Measurements from ENCODE around the gene ENOSF1. TPM values are rescaled to one million over a fixed set of nuclear protein-coding genes. Genes with fewer than 3 reads are reported as not detected.

ENOSF1 gene
- total RNA-seq, 1 donor from 2014 or later = 81.3 TPM

- DNase-seq (ENCODE audit: low spot score) = no peak
- intact Hi-C loops (cut with DNase I) = no loop called here
- no peak for ATAC-seq
Measured at GRCh38 chr18:655445-655844, 57.0 kb downstream of the ENOSF1 start.

GRCh38 chr18:654601-655000 is 57.8 kb downstream of the ENOSF1 start:
- intact Hi-C loops (cut with DNase I) = no loop called here
- ATAC-seq = no peak
- no peak for DNase-seq (ENCODE audit: low spot score)

GRCh38 chr18:653512-653911 is 58.9 kb downstream of the ENOSF1 start:
- DNase-seq (ENCODE audit: low spot score) (no peak), ATAC-seq (no peak)
- intact Hi-C loops (cut with DNase I) = no loop called here

DNA sequence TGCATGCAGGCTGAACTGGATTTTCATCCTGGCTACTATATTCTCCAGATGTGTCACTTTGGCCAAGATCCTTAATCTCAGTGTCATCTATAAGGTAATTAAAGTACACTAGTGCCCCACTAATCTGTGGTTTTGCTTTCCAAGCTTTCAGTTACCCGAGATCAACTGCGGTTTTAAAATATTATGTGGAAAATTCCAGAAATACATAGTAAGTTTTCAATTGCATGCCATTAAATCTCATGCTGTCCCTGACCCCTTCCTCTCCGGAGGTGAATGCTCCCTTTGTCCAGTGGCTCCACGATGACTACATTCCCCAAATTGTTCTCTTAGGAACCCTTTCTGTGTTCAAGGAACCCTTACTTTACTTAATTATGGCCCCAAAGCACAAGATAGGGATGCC is 60.3 kb downstream of the ENOSF1 start:
- intact Hi-C loops (cut with DNase I) = no loop called here
- ATAC-seq = no peak
- no peak for DNase-seq (ENCODE audit: low spot score)

- intact Hi-C loops (cut with DNase I) = no loop called here
- ATAC-seq = no peak
- no peak for DNase-seq (ENCODE audit: low spot score)
Measured at GRCh38 chr18:650428-650858, 62.0 kb downstream of the ENOSF1 start.

DNA sequence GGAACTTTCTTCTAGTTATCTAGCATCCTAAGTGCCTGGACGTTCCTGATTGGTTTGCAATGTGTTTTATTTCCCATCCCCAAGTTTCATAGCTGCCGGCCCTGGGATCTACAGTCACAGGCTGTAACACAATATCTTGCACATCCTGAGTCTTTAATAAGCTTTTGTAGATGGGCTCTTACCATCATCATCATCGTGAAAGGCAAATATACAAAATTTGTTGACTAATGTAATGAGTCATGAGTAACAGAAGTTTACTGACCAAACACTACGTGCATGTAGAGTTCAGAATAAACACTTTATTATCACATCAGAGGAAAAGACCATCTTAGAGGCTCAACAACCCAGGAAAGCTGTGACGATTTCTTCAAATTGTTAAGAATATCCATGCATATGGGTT is 63.1 kb downstream of the ENOSF1 start:
- DNase-seq (ENCODE audit: low spot score) = no peak
- intact Hi-C loops (cut with DNase I) = no loop called here
- ATAC-seq = no peak

- DNase-seq (ENCODE audit: low spot score) = no peak
- intact Hi-C loops (cut with DNase I) = no loop called here
- ATAC-seq = no peak
Measured at GRCh38 chr18:647304-647703, 65.1 kb downstream of the ENOSF1 start.

DNA sequence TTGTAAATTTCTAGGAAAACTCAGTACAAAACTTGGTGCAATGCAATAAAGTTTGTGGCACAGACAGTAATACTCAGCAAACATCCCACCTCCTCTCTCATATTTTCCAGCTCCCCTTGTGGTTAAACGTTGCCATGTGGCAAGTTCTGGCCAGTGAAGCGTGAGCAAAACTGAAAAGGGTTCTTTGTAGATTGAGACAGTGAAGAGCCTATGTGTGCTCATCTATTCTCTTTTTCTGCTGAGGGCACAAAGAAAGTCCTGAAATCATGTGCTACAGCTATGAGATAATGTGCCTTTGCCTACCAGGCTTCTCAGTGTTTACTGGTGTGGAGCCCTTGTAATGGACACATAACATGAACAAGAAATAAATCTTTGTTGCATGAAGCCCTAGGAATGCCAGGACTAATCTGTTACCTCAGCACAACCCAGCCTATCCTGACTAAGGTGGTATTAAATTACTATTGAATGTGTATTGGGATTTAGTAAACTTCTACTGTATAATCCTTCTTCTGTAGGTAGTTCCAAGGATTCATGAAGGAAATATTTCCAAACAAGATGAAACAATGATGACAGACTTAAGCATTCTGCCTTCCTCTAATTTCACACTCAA is 67.9 kb downstream of the ENOSF1 start:
- intact Hi-C loops (cut with DNase I) = no loop called here
- no peak for ATAC-seq
- no peak for DNase-seq (ENCODE audit: low spot score)

DNA sequence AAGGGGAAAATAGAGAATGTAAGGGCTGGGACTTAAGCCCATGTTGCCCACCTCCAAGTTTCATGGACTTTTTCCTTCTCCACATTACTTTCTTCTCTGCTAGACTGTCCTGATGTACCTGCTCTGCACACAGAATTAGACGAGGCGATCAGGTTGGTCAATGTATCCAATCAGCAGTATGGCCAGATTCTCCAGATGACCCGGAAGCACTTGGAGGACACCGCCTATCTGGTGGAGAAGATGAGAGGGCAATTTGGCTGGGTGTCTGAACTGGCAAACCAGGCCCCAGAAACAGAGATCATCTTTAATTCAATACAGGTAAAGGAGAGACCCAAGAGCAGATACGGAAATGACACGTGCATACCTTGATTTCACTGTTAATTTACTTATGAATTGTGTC is 71.2 kb downstream of the ENOSF1 start:
- intact Hi-C loops (cut with DNase I) = no loop called here
- no peak for DNase-seq (ENCODE audit: low spot score)
- no peak for ATAC-seq

DNA sequence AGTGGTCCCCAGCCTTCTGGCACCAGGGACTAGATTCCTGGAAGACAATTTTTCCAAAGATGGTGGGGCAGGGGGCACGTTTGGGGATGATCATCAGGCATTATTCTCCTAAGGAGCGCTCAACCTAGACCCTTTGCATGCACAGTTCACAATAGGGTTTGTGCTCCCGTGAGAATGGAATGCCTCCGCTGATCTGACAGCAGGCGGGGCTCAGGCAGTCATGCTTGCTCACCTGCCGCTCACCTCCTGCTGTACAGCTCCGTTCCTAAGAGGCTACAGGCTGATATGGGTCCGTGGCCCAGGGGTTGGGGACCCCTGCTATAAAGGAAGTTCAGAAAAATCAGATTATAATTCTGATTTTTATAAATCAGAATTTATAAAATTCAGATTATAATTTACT is 77.3 kb downstream of the ENOSF1 start:
- DNase-seq (ENCODE audit: low spot score) (no peak), ATAC-seq (no peak)
- intact Hi-C loops (cut with DNase I) = no loop called here

GRCh38 chr18:634551-635045 is 77.8 kb downstream of the ENOSF1 start:
- intact Hi-C loops (cut with DNase I) = no loop called here
- ATAC-seq = no peak
- DNase-seq (ENCODE audit: low spot score) = no peak

- ATAC-seq (no peak), DNase-seq (ENCODE audit: low spot score) (no peak)
- intact Hi-C loops (cut with DNase I) = no loop called here
Measured at GRCh38 chr18:631560-631959, 80.9 kb downstream of the ENOSF1 start.

DNA sequence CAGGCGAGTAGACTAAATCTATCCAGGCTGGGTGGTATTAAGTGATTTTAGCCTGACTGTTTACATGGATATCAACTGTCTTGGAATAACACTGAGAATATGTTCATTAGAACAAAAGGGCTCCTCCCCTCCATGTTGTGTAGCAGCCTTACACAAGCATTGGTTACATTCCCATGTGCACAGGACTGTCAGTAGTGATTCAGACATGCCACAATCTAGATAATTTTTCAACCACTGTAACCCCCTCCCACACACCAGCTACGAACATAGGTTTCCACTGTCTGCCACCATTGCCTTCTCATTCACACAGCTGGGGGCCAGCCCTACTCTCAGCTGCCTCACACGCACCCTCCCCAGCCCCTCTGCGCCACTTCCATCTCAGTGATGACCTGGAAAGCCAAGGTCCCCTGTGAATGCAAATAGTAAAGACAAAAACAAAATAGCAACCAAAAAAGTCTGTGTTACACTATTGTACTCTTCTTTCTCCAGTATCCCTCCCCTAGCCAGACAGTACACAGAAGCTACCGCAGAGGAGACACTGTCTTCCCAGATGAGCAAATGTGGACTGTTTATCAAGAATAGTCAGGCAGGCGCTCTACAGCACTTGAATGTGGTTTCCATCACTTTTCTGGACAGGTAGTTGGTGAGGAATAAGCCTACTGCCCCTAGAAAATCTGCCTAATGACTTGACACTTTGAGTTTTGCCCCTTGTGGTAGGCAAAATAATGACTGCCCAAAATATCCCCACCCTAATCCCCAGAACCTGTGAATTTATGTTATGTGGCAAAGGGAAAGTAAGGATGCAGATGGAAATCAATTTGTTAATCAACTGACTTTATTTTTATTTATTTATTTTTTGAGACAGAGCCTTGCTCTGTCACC is 82.9 kb downstream of the ENOSF1 start:
- DNase-seq (ENCODE audit: low spot score) (no peak), ATAC-seq (no peak)
- intact Hi-C loops (cut with DNase I) = no loop called here

DNA sequence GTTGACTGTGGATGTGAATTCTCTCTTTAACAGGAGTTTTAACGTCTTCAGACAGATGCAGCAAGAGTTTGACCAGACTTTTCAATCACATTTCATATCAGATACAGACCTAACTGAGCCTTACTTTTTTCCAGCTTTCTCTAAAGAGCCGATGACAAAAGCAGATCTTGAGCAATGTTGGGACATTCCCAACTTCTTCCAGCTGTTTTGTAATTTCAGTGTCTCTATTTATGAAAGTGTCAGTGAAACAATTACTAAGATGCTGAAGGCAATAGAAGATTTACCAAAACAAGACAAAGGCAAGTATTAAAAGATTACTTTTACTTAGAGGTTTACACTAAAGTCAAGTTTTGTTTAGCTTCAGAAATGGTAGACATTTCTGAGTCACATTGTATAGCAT is 85.2 kb downstream of the ENOSF1 start:
- intact Hi-C loops (cut with DNase I) = no loop called here
- DNase-seq (ENCODE audit: low spot score) (no peak), ATAC-seq (no peak)

DNA sequence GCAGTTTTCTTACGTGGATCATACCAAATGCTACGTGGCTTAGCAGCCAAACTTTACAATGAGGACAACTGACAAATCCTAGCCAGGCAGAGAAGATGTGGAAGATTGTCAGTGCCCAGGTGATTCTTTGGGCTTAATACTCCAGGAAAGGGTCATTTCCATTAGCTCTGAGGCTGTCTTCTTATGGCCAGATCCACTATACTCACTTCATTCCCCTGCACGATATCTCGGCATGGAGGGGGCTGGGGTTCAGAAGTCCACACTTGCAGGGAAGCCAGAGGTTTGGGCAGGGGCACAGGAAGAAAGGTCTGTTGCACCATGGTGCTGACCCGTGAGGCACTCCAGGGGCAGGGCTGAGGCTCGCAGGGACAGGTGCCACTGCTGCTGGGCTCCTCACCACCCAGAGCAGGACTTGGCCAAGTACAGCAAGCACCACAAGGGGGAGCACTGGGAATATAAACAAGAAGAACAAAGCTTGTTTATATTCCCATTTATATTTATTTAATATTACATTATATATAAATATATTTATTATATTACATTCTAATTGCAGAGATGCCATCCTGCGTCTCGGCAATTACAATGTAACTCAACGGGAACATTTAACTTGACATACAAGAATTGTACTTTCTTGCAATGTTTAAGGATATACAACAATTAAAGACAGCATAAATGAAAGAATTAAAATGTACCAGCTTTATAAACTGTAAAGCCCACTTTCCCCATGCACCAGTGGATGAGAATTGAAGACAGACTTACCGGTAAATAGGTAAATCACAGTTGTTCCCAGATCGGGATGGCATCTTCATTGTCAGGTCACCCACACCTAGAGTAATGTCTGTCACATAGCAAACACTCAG is 88.4 kb downstream of the ENOSF1 start:
- intact Hi-C loops (cut with DNase I) = no loop called here
- ATAC-seq (peak; percentile 64), DNase-seq (ENCODE audit: low spot score) (peak; percentile 77)

GRCh38 chr18:622289-622688 is 90.1 kb downstream of the ENOSF1 start:
- no peak for DNase-seq (ENCODE audit: low spot score)
- intact Hi-C loops (cut with DNase I) = no loop called here
- ATAC-seq = no peak

DNA sequence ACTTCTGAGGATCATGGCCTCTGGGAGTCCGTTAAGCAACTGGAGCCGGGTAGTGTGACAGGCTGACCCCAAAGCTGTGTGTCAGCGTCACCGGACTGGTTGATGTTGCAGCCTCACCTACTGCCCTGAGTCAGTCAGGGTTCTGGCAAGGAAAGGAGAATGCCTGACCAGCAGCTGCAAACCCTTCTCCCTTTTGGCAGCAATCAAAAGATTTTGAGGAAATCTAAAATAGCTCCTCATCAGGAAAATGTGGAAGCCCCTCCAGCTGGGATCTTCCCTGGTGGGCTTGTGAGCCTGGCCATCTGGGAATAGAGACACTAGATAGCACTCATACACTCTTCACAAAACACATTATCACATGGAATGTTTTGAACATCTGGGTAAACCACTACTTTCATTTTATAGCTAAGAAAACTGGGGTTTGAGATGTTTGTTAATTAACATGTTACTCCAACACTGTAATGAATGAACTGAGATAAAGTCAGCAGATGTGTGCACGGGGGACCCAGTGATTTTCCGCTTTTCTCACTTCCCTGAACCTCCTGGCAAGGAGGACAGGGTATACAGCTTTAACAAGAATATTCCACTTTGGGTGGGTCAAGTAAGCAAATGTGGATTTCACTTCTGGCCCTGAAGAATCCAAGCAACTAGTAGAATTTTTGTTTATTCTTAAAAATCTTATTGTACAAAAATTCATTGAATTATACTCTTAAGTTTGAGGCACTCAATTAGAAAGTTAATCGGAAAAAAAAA is 91.0 kb downstream of the ENOSF1 start:
- DNase-seq (ENCODE audit: low spot score) (no peak), ATAC-seq (peak; percentile 67)
- intact Hi-C loops (cut with DNase I) = no loop called here
